Trophoblast cell (in vitro differentiated cells and primary cell): ENCODE measurements around the gene PARD3B.

Source experiments
- DNase-seq, 2 donors: peaks; one replicate each; pipeline ENCODE4 v3.0.0-alpha.2; 2016
- H2AFZ ChIP-seq: 2 replicates; pipeline ENCODE4 v1.6.1; 2013; ENCODE audit warnings: low read length, moderate library complexity, mild to moderate bottlenecking; ENCODE audit not compliant: insufficient read depth, poor library complexity
- H2AK5ac ChIP-seq: 2 replicates; pipeline ENCODE4 v1.6.1; 2013; ENCODE audit warnings: mild to moderate bottlenecking, low read length
- H2BK120ac ChIP-seq: 2 replicates; pipeline ENCODE4 v1.6.1; 2013; ENCODE audit warnings: low read length, mild to moderate bottlenecking, moderate library complexity; ENCODE audit not compliant: insufficient read depth, poor library complexity
- H2BK12ac ChIP-seq: 2 replicates; pipeline ENCODE4 v1.6.1; 2013; ENCODE audit warnings: mild to moderate bottlenecking, low read length, moderate library complexity
- H2BK5ac ChIP-seq: 2 replicates; pipeline ENCODE4 v1.6.1; 2013; ENCODE audit warnings: low read length, low read depth, moderate library complexity, mild to moderate bottlenecking; ENCODE audit not compliant: poor library complexity
- H3K14ac ChIP-seq: 2 replicates; pipeline ENCODE4 v1.6.1; 2013; ENCODE audit warnings: mild to moderate bottlenecking, low read length
- H3K18ac ChIP-seq: 2 replicates; pipeline ENCODE4 v1.6.1; 2013; ENCODE audit warnings: mild to moderate bottlenecking, low read length
- H3K23ac ChIP-seq: 2 replicates; pipeline ENCODE4 v1.6.1; 2013; ENCODE audit warnings: low read length
- H3K27ac ChIP-seq: 2 replicates; pipeline ENCODE4 v1.5.1; 2013; ENCODE audit warnings: low read depth, mild to moderate bottlenecking, inconsistent platforms, low read length, moderate library complexity
- H3K27me3 ChIP-seq: 2 replicates; pipeline ENCODE4 v1.6.1; 2013; ENCODE audit warnings: inconsistent platforms, mild to moderate bottlenecking, low read length, moderate library complexity; ENCODE audit not compliant: insufficient read depth
- H3K36me3 ChIP-seq, 2 experiments: 1 replicate in 1 of 2; 2 replicates in 1 of 2; pipeline ENCODE4 v1.6.1; 2013; ENCODE audit warnings: low read length in 2 of 2, mild to moderate bottlenecking in 2 of 2, moderate library complexity in 1 of 2; ENCODE audit not compliant: insufficient read depth in 2 of 2, control insufficient read depth in 1 of 2
- H3K4ac ChIP-seq: 2 replicates; pipeline ENCODE4 v1.6.1; 2013; ENCODE audit warnings: low read depth, mild to moderate bottlenecking, low read length, moderate library complexity
- H3K4me1 ChIP-seq, 2 experiments: 1 replicate in 1 of 2; 2 replicates in 1 of 2; pipeline ENCODE4 v1.6.1; 2013; ENCODE audit warnings: low read length in 2 of 2, mild to moderate bottlenecking in 2 of 2, moderate library complexity in 1 of 2; ENCODE audit not compliant: insufficient read depth in 2 of 2, control insufficient read depth in 1 of 2
- H3K4me2 ChIP-seq: 2 replicates; pipeline ENCODE4 v1.6.1; 2013; ENCODE audit warnings: inconsistent platforms, mild to moderate bottlenecking, low read length, moderate library complexity
- H3K4me3 ChIP-seq: 2 replicates; pipeline ENCODE4 v1.5.1; 2013; ENCODE audit warnings: mild to moderate bottlenecking, low read depth, low read length, inconsistent platforms
- H3K79me1 ChIP-seq: one replicate; pipeline ENCODE4 v1.6.1; 2013; ENCODE audit warnings: low read length
- H3K79me2 ChIP-seq: 2 replicates; pipeline ENCODE4 v1.6.1; 2013; ENCODE audit warnings: low read length, mild to moderate bottlenecking; ENCODE audit not compliant: control insufficient read depth, insufficient read depth, poor library complexity
- H3K9ac ChIP-seq: 2 replicates; pipeline ENCODE4 v1.6.1; 2013; ENCODE audit warnings: mild to moderate bottlenecking, low read length
- H3K9me3 ChIP-seq: 2 replicates; pipeline ENCODE4 v1.6.1; 2013; ENCODE audit warnings: low read depth, mild to moderate bottlenecking, control low read depth, inconsistent platforms, low read length; ENCODE audit not compliant: insufficient read depth
- H4K12ac ChIP-seq: 2 replicates; pipeline ENCODE4 v1.6.1; 2013; ENCODE audit warnings: low read depth, mild to moderate bottlenecking, low read length, moderate library complexity
- H4K8ac ChIP-seq: 2 replicates; pipeline ENCODE4 v1.6.1; 2013; ENCODE audit warnings: low read depth, mild to moderate bottlenecking, low read length, moderate library complexity
- H4K91ac ChIP-seq: one replicate; pipeline ENCODE4 v1.6.1; 2013; ENCODE audit warnings: low read depth, mild to moderate bottlenecking, low read length, moderate library complexity
- WGBS: extraction: QIAGEN DNeasy Blood & Tissue Kit; methylation state at CpG from one replicate; pipeline ENCODE4 v1.1.7; 2013; ENCODE audit warnings: missing lambda C conversion rate; ENCODE audit not compliant: insufficient read length, insufficient coverage; ENCODE audit errors: extremely low coverage; 5-methylcytosine and 5-hydroxymethylcytosine counted together

The PARD3B gene

DNA sequence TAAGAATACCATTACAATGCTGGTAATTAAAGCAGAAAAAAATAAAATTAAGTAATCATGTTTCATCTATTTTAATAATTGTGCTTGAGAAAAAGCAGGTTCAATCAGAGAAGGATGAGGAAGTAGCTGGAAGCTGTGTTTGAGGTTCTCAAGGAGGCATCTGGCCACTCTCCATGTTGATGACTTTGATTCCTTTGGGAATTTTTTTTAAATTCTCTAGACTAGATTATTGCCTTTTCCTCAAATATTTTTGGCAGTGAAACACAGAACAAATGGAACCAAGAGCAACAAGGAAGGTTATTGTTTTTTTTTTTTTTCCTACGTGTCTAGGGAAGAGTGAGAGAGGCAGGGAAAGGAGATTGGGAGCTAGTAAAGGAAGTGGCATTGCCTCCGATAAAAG is 1037.1 kb downstream of the PARD3B start:
- H4K91ac ChIP-seq: no peak overlapping the region
- H3K79me2 ChIP-seq: no peaks in the 10 kb centered on the region

DNA sequence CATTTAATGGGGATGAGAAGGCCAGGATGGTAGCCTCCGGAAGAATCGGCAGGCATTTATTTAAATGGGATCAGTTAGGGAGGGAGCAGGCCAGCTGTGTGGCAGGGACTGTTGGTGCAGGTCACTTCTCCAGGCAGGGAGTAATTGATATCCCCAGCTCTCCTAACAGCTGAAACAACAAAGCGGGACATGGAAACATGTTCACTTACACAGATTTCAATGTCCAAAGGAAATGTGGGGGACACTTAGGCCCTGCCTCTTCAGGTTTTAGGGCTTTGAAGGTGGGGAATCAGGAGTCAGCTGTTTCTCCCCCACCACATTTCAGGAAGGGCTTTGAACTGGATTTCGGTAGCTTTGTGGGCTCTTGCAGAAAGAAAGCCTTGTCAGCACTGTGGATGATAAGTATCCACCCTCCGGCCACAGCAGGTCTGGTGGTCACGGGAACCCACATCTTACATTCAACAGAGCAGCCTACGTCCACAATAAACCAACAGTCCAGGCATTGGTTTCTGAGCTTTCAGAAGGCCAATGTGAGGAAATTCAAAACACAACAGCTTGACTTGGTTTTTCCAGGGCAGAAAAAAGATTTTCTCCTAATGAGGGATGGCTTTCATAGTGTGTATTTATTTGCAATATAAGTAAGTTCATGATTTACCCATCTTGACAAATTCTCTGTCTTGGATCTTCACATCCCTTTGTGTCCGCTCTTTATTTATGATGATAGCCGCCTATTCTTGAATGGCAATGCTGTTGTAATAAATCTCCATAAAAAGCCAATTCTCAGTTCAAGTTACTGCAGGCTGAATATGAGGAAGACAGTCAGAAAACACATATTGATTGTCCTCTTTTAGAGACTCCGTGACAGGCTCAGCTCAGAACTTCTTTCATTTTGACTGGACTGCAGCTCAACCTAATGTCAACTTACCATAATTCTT is 1040.4 kb downstream of the PARD3B start:
- H3K9me3 ChIP-seq: no peaks in the 10 kb centered on the region
- H3K14ac ChIP-seq: no peak overlapping the region
- no peak overlapping the region for H3K23ac ChIP-seq
- H2AK5ac ChIP-seq: no peak overlapping the region
- DNase-seq: no peak
- H3K79me1 ChIP-seq: no peaks in the 10 kb centered on the region
- no peak overlapping the region for H2BK12ac ChIP-seq
- H3K27ac ChIP-seq: no peak overlapping the region
- no peak overlapping the region for H3K4ac ChIP-seq
- H4K91ac ChIP-seq: no peak overlapping the region
- no peaks in the 10 kb centered on the region for H3K79me2 ChIP-seq
- no peak overlapping the region for H3K9ac ChIP-seq
- H4K8ac ChIP-seq: no peak overlapping the region
- H3K36me3 ChIP-seq: no peaks in the 10 kb centered on the region
- no peak overlapping the region for H3K4me2 ChIP-seq
- no peaks in the 10 kb centered on the region for H3K27me3 ChIP-seq
- no peak overlapping the region for H2BK120ac ChIP-seq
- WGBS: no CpG with 5 or more reads among the region's 10 CpGs
- no peak overlapping the region for H4K12ac ChIP-seq
- H2AFZ ChIP-seq: no peak overlapping the region
- no peak overlapping the region for H2BK5ac ChIP-seq
- H3K4me1 ChIP-seq: no peaks in the 10 kb centered on the region
- H3K4me3 ChIP-seq: no peak overlapping the region
- no peak overlapping the region for H3K18ac ChIP-seq

More for the DNA sequence above, 1037.1 kb downstream of the PARD3B start:
- no peak overlapping the region for H3K4me3 ChIP-seq
- no peak for DNase-seq
- H3K14ac ChIP-seq: no peak overlapping the region
- no peak overlapping the region for H3K23ac ChIP-seq
- H3K27me3 ChIP-seq: no peaks in the 10 kb centered on the region
- no peak overlapping the region for H2BK120ac ChIP-seq
- H2AK5ac ChIP-seq: no peak overlapping the region
- no peak overlapping the region for H4K12ac ChIP-seq
- H2BK12ac ChIP-seq: no peak overlapping the region
- peaks cover 1% of the 10 kb centered on the region for H3K79me1 ChIP-seq
- H2BK5ac ChIP-seq: no peak overlapping the region
- H3K9me3 ChIP-seq: no peaks in the 10 kb centered on the region
- H3K4ac ChIP-seq: no peak overlapping the region
- H4K8ac ChIP-seq: no peak overlapping the region
- H2AFZ ChIP-seq: no peak overlapping the region
- H3K36me3 ChIP-seq: no peaks in the 10 kb centered on the region
- H3K9ac ChIP-seq: no peak overlapping the region
- no peak overlapping the region for H3K4me2 ChIP-seq
- WGBS: no CpG with 5 or more reads among the region's 2 CpGs
- H3K18ac ChIP-seq: no peak overlapping the region
- H3K4me1 ChIP-seq: peaks cover 0 to 2% of the 10 kb centered on the region in 2 experiments
- no peak overlapping the region for H3K27ac ChIP-seq

GRCh38 chr2:205586626-205587025 is 1041.4 kb downstream of the PARD3B start:
- no peaks in the 10 kb centered on the region for H3K79me2 ChIP-seq
- WGBS: no CpG with 5 or more reads among the region's 5 CpGs
- no peak overlapping the region for H3K4me2 ChIP-seq
- no peak overlapping the region for H3K4ac ChIP-seq
- no peaks in the 10 kb centered on the region for H3K36me3 ChIP-seq
- H3K9ac ChIP-seq: no peak overlapping the region
- H3K18ac ChIP-seq: no peak overlapping the region
- H3K14ac ChIP-seq: no peak overlapping the region
- H2BK12ac ChIP-seq: no peak overlapping the region
- no peak overlapping the region for H4K91ac ChIP-seq
- no peak overlapping the region for H3K27ac ChIP-seq
- no peaks in the 10 kb centered on the region for H3K9me3 ChIP-seq
- H3K4me1 ChIP-seq: no peaks in the 10 kb centered on the region
- no peaks in the 10 kb centered on the region for H3K79me1 ChIP-seq
- H3K4me3 ChIP-seq: no peak overlapping the region
- H3K27me3 ChIP-seq: no peaks in the 10 kb centered on the region
- H4K8ac ChIP-seq: no peak overlapping the region
- no peak overlapping the region for H3K23ac ChIP-seq
- no peak for DNase-seq
- H4K12ac ChIP-seq: no peak overlapping the region
- H2AK5ac ChIP-seq: no peak overlapping the region
- no peak overlapping the region for H2AFZ ChIP-seq
- H2BK120ac ChIP-seq: no peak overlapping the region
- no peak overlapping the region for H2BK5ac ChIP-seq

GRCh38 chr2:205589479-205589878 is 1044.2 kb downstream of the PARD3B start:
- H3K4me3 ChIP-seq: no peak overlapping the region

More at GRCh38 chr2:205589479-205589878, 1044.2 kb downstream of the PARD3B start:
- no peak overlapping the region for H4K91ac ChIP-seq
- no peak overlapping the region for H3K23ac ChIP-seq
- no peak overlapping the region for H3K4me2 ChIP-seq
- no peak overlapping the region for H3K18ac ChIP-seq
- H3K9ac ChIP-seq: no peak overlapping the region
- H3K27me3 ChIP-seq: no peaks in the 10 kb centered on the region
- no peak overlapping the region for H3K4ac ChIP-seq
- no peaks in the 10 kb centered on the region for H3K4me1 ChIP-seq
- no peak overlapping the region for H2BK120ac ChIP-seq
- H4K12ac ChIP-seq: no peak overlapping the region
- H3K79me2 ChIP-seq: no peaks in the 10 kb centered on the region
- no peak overlapping the region for H2BK5ac ChIP-seq
- H2BK12ac ChIP-seq: no peak overlapping the region
- no peaks in the 10 kb centered on the region for H3K36me3 ChIP-seq
- no peaks in the 10 kb centered on the region for H3K79me1 ChIP-seq
- no peak for DNase-seq
- H3K27ac ChIP-seq: no peak overlapping the region
- H2AK5ac ChIP-seq: no peak overlapping the region
- H4K8ac ChIP-seq: no peak overlapping the region
- H3K14ac ChIP-seq: no peak overlapping the region
- H2AFZ ChIP-seq: no peak overlapping the region
- no peaks in the 10 kb centered on the region for H3K9me3 ChIP-seq
- WGBS: no CpG with 5 or more reads among the region's 1 CpG
